SK-MEL-5 (cell line): ENCODE measurements around the gene TRERF1. TPM values are rescaled to one million over a fixed set of nuclear protein-coding genes. Genes with fewer than 3 reads are reported as not detected.

ENCODE experiments used
- DNase-seq: peaks from one replicate; pipeline ENCODE4 v3.0.0-alpha.2; 2016; ENCODE audit warnings: low read depth, low spot score
- in situ Hi-C: cut with HindIII; loops from 2 replicates; pipeline ENCODE4 v1.10.0; 2016; ENCODE audit warnings: low sequenced_read_pairs, high pct_unique_total_duplicates, low pct_unique_long_range_greater_than_20kb
- total RNA-seq: library from RNA; depleted of rRNA; stranded (reverse); fragments of >200 nt; shearing (Covaris generic); gene quantifications from 2 replicates; pipeline ENCODE4 v1.2.3, GENCODE V29; 2014

TRERF1 gene
- total RNA-seq, 1 experiment from 2014 or later = 2.3 TPM

GRCh38 chr6:42264162-42264851, 187.4 kb downstream of the TRERF1 start:
- DNase-seq = no peak
- in situ Hi-C loops = no loop called here

- peak; percentile 38 for DNase-seq
- in situ Hi-C loops = no loop called here
Measured at GRCh38 chr6:42263165-42263728, 188.5 kb downstream of the TRERF1 start.

- DNase-seq = peak; percentile 59
- in situ Hi-C loops = no loop called here
Measured at GRCh38 chr6:42260972-42261371, 190.8 kb downstream of the TRERF1 start.

- DNase-seq = peak; percentile 56
- in situ Hi-C loops = no loop called here
Measured at GRCh38 chr6:42260396-42260888, 191.3 kb downstream of the TRERF1 start.

- DNase-seq = no peak
- in situ Hi-C loops = no loop called here
Measured at GRCh38 chr6:42259841-42260395, 191.8 kb downstream of the TRERF1 start.

- no peak for DNase-seq
- in situ Hi-C loops = no loop called here
Measured at GRCh38 chr6:42259286-42259685, 192.4 kb downstream of the TRERF1 start.

- DNase-seq = no peak
- in situ Hi-C loops = no loop called here
Measured at GRCh38 chr6:42257614-42258013, 194.1 kb downstream of the TRERF1 start.

GRCh38 chr6:42257063-42257462, 194.7 kb downstream of the TRERF1 start:
- in situ Hi-C loops = no loop called here

GRCh38 chr6:42255050-42255449, 196.7 kb downstream of the TRERF1 start:
- DNase-seq = no peak
- in situ Hi-C loops = no loop called here

More at GRCh38 chr6:42257063-42257462, 194.7 kb downstream of the TRERF1 start:
- no peak for DNase-seq

GRCh38 chr6:42254505-42254904, 197.2 kb downstream of the TRERF1 start:
- in situ Hi-C loops = no loop called here
- DNase-seq = no peak

GRCh38 chr6:42251911-42252637, 199.7 kb downstream of the TRERF1 start:
- no peak for DNase-seq
- in situ Hi-C loops = no loop called here

GRCh38 chr6:42251500-42251899, 200.2 kb downstream of the TRERF1 start:
- in situ Hi-C loops = no loop called here
- no peak for DNase-seq

GRCh38 chr6:42250274-42250931, 201.3 kb downstream of the TRERF1 start:
- in situ Hi-C loops = no loop called here
- DNase-seq = no peak

GRCh38 chr6:42249279-42249678, 202.4 kb downstream of the TRERF1 start:
- in situ Hi-C loops = no loop called here
- DNase-seq = no peak

- DNase-seq = no peak
- in situ Hi-C loops = no loop called here
Measured at GRCh38 chr6:42243046-42243445, 208.7 kb downstream of the TRERF1 start.

GRCh38 chr6:42241915-42242314, 209.8 kb downstream of the TRERF1 start:
- in situ Hi-C loops = no loop called here
- DNase-seq = no peak

- in situ Hi-C loops = no loop called here
- no peak for DNase-seq
Measured at GRCh38 chr6:42239736-42240375, 211.9 kb downstream of the TRERF1 start.
